Heart left ventricle (tissue), 16 donors: ENCODE data around the gene DRC7. TPM values are rescaled to one million over a fixed set of nuclear protein-coding genes. Genes with fewer than 3 reads are reported as not detected.
A peak's percentile ranks its signal among the peaks of the same experiment; 100 is the strongest.

Experiments
- ATAC-seq, 4 donors: fragments of 200-7000 bp; cut with Tn5 transposase; one replicate each; pipeline ENCODE4 v1.9.1; 2020 to 2022; ENCODE audit warnings: moderate library complexity in 4 of 4, mild to moderate bottlenecking in 3 of 4, moderate number of reproducible peaks in 1 of 4
- DNase-seq, 5 donors: peaks; one replicate each; pipeline ENCODE4 v3.0.0-alpha.2; 2020
- H3K27ac ChIP-seq, 12 donors: fragments of 200-600 bp; sonication (generic) in 4 of 12; one replicate each; pipeline versions ENCODE4 v1.5.0 to v1.8.0; 2016 to 2022; ENCODE audit warnings: mild to moderate bottlenecking in 2 of 12
- H3K27me3 ChIP-seq, 9 donors: fragments of 200-600 bp; sonication (generic) in 2 of 9; one replicate each; pipeline versions ENCODE4 v1.5.1 to v1.8.0; 2016 to 2022; ENCODE audit warnings: mild to moderate bottlenecking in 3 of 9
- H3K36me3 ChIP-seq, 9 donors: fragments of 200-600 bp; sonication (generic) in 2 of 9; one replicate each; pipeline versions ENCODE4 v1.5.0 to v1.8.0; 2018 to 2022; ENCODE audit warnings: mild to moderate bottlenecking in 2 of 9
- H3K4me1 ChIP-seq, 12 donors: fragments of 200-600 bp; sonication (generic) in 4 of 12; one replicate each; pipeline versions ENCODE4 v1.5.0 to v1.8.0; 2016 to 2022; ENCODE audit warnings: mild to moderate bottlenecking in 3 of 12
- H3K4me3 ChIP-seq, 12 donors: fragments of 200-600 bp; sonication (generic) in 4 of 12; one replicate each; pipeline versions ENCODE4 v1.5.0 to v1.8.0; 2017 to 2022; ENCODE audit warnings: mild to moderate bottlenecking in 9 of 12, moderate library complexity in 4 of 12
- H3K9me3 ChIP-seq, 12 donors: fragments of 200-600 bp; sonication (generic) in 4 of 12; one replicate each; pipeline versions ENCODE4 v1.5.0 to v1.8.0; 2016 to 2022; ENCODE audit warnings: mild to moderate bottlenecking in 1 of 12
- POLR2A ChIP-seq, 2 donors: fragments of 450-650 bp; IDR thresholded peaks; one replicate each; pipeline ENCODE4 v1.6.1; 2017; ENCODE audit warnings: antibody characterized with exemption in 2 of 2, mild to moderate bottlenecking in 2 of 2, moderate library complexity in 2 of 2
- WGBS, 4 donors: extraction: QIAGEN DNeasy Blood & Tissue Kit in 2 of 4; methylation state at CpG; one replicate each; pipeline versions ENCODE4 v1.1.5 to v1.1.7; 2013 to 2018; 5-methylcytosine and 5-hydroxymethylcytosine counted together
- intact Hi-C, 10 donors: fragments of 100-400 bp; cut with DNase I; formaldehyde crosslinking; loops; one replicate each; pipeline versions ENCODE4 v1.11.1 to v1.14.2; 2022
- polyA plus RNA-seq, 2 donors: library from polyadenylated mRNA; stranded (reverse); fragments of 200-250 nt; gene quantifications; one replicate each; pipeline ENCODE4 v1.2.3, GENCODE V29; 2013
- total RNA-seq, 9 donors: library from RNA; depleted of rRNA in 2 of 9; stranded (reverse); fragments of >200 nt in 2 of 9; fragmentation: NEBNext Ultra II Directional in 3 of 9; extraction: Animal tissue kit (Norgen Biotek cat#: 25700) in 3 of 9; gene quantifications; one replicate each; pipeline versions ENCODE4 v1.1.0 to v1.2.4, GENCODE V29; 2016 to 2023
- TF ChIP-seq, protein P1 (sequence below), 12 donors: fragments of 200-600 bp; sonication (generic) in 4 of 12; IDR thresholded peaks; one replicate each; pipeline versions ENCODE4 v1.5.0 to v1.8.0; 2018 to 2022; ENCODE audit warnings: antibody characterized with exemption in 12 of 12, mild to moderate bottlenecking in 5 of 12
- donor health status: ischemic (EF 13 %, LVEDD 7.1; RV severe dilation, severe dysfunction).
- donor health status: healthy with polysubstance abuse.
- donor health status: DM: no; HTN: yes; CAD: no.
- donor health status: DM: no; HTN: no; CAD: no.
- donor health status: ischemic (EF 25% LVEDD 6.9; RV normal size, moderate dysfunction).
- donor health status: ischemic (EF 25% LVEDD 5.7; RV mildly dilated, moderate dysfunction).
- donor health status: healthy.
- donor health status: DM: yes; HTN: yes; CAD: no.
- donor health status: ischemic (EF 35%, LVEDD 5.7; RV mildly dilated, moderate dysfunction).
- donor health status: nonischemic (EF 11% LVEDD 7.7; RV severe dilation, severe dysfunction).
- donor health status: DM: yes; HTN: yes; CAD: no.
- donor health status: PGD.
- donor health status: ischemic (EF 29% LVEDD 5.4; RV normal size, mild dysfunction).
- donor health status: nonischemic (EF 23%, LVEDD 6.1; RV moderate dilation, normal function).

Gene DRC7
- total and polyA plus RNA-seq, 11 donors = 0.29 TPM; not detected in 10

DNA sequence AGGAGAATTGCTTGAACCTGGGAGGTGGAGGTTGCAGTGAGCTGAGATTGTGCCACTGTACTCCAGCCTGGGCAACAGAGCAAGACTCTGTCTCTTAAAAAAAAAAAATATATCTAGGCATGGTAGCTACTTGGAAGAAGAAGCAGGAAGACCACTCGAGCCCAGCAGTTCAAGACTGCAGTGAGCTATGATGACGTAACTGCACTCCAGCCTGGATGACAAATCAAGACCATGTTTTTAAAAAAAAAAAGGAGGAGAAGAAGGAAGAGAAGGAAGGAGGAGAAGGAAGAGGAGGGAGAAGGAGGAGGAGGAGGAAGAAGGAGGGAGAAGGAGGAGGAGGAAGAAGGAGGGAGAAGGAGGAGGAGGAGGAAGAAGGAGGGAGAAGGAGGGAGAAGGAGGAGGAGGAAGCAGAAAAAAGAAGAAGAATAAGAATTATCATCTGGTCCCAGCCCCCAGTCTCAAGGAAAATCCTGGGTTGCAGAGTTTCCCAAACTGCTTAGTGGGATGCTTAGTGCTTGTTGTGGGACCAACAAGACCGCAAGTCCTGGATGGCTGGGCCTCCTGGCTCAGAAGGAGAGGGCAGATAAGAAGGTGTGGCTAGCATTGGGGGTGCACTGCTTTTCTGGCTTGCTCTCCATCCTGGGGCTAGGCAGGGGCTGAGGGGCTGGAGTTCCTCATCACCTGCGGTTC is 3.7 kb upstream of the DRC7 start:
- ATAC-seq (no peak), DNase-seq (no peak)
- Histone ChIP-seq H3K9me3 (no peaks in the 10 kb centered on the region), H3K4me3 (no peak overlapping the region), H3K4me1 (peaks cover 0 to 16% (median 0%) of the 10 kb centered on the region in 12 donors), H3K36me3 (no peaks in the 10 kb centered on the region), H3K27me3 (peaks cover 0 to 10% (median 0%) of the 10 kb centered on the region in 9 donors), H3K27ac (no peak overlapping the region)
- intact Hi-C loops = no loop called here
- no peak for TF ChIP-seq POLR2A (IDR thresholded peaks at IDR 0.05)
- TF ChIP-seq, protein P1, sequence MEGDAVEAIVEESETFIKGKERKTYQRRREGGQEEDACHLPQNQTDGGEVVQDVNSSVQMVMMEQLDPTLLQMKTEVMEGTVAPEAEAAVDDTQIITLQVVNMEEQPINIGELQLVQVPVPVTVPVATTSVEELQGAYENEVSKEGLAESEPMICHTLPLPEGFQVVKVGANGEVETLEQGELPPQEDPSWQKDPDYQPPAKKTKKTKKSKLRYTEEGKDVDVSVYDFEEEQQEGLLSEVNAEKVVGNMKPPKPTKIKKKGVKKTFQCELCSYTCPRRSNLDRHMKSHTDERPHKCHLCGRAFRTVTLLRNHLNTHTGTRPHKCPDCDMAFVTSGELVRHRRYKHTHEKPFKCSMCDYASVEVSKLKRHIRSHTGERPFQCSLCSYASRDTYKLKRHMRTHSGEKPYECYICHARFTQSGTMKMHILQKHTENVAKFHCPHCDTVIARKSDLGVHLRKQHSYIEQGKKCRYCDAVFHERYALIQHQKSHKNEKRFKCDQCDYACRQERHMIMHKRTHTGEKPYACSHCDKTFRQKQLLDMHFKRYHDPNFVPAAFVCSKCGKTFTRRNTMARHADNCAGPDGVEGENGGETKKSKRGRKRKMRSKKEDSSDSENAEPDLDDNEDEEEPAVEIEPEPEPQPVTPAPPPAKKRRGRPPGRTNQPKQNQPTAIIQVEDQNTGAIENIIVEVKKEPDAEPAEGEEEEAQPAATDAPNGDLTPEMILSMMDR (IDR thresholded peaks at IDR 0.05) = no peak
- WGBS, 4 donors = 54 to 70% (median 68%) methylated on average over 3 to 4 of the region's 4 CpGs

DNA sequence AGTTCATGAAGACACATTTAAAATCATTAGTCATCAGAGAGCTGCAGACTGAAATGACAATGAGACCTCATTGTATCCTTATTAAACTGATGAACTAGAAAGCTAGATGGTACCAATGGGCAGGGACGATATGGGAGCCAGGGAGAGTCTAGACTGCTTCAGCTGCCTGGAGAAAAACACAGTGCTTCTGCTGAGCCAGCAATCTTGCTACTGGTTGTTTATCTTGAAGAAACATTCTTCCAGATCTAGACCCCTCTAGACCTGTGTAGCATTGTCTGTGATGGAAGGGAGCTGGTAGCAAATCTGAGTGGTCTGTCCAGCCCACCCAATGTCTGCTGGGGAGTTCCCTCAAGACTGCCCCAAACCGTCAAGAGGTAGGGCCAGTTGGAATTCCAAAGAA is 2.0 kb upstream of the DRC7 start:
- TF ChIP-seq, protein P1 (IDR thresholded peaks at IDR 0.05) = no peak
- no peak for TF ChIP-seq POLR2A (IDR thresholded peaks at IDR 0.05)

DNA sequence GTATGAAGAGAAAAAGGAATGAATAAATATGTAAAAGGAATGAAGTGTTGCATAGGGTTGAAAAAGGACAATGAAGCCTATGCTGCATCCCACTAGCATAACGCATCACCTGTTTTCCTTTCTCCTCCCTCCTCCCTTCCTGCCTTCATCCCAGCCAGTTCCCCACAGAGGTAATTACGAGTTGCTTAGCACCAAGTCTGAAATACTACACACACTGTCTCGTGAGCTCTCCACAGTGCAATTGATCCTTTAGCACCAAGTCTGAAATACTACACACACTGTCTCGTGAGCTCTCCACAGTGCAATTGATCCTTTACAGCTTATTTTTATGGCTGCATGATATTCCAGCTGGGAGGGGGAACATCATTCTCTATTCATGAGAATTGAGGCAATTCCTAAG is 1.1 kb upstream of the DRC7 start:
- DNase-seq (no peak), ATAC-seq (no peak)
- no peak overlapping the region for H3K4me3 ChIP-seq
- TF ChIP-seq, protein P1 (IDR thresholded peaks at IDR 0.05) = no peak
- no peak for TF ChIP-seq POLR2A (IDR thresholded peaks at IDR 0.05)
- H3K4me1 ChIP-seq = peaks cover 0 to 16% (median 0%) of the 10 kb centered on the region in 12 donors
- no peaks in the 10 kb centered on the region for H3K36me3 ChIP-seq
- H3K9me3 ChIP-seq = no peaks in the 10 kb centered on the region
- 75 to 79% (median 78%) methylated on average over 4 of the region's 4 CpGs; no CpG with 5 or more reads in 1 of the 4 donors for WGBS, 4 donors
- intact Hi-C loops = no loop called here
- H3K27me3 ChIP-seq = peaks cover 0 to 10% (median 0%) of the 10 kb centered on the region in 9 donors
- H3K27ac ChIP-seq = no peak overlapping the region

More for the DNA sequence above, 2.0 kb upstream of the DRC7 start:
- Histone ChIP-seq H3K27me3 (peaks cover 0 to 10% (median 0%) of the 10 kb centered on the region in 9 donors), H3K4me1 (peaks cover 0 to 16% (median 0%) of the 10 kb centered on the region in 12 donors), H3K9me3 (no peaks in the 10 kb centered on the region), H3K36me3 (no peaks in the 10 kb centered on the region), H3K4me3 (no peak overlapping the region), H3K27ac (no peak overlapping the region)
- ATAC-seq (no peak), DNase-seq (no peak)
- intact Hi-C loops = no loop called here
- 64 to 71% (median 71%) methylated on average over 2 of the region's 2 CpGs; no CpG with 5 or more reads in 1 of the 4 donors for WGBS, 4 donors

DNA sequence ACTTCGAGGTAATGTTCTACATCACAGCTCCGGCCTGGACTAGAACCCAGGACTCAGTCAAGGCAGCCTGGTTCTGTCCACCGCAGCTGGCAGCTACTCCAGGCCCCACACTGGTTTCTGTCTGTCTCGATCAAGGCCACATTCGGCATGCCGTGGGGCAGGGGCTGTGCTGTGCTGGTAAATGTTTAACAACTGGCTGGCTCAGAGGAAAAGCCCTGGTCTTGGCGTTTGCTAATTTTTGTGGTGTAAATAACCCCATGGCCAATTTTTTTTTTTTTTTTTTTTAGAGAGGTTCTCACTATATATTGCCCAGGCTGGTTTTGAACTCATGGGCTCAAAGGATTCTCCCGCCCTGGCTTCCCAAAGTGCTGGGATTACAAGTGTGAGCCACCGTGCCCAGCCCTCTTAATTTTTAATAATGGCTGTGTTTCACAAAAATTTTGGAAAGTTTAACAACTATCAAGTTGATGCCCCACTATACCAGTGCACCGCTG is 328 bp upstream of the DRC7 start:
- intact Hi-C loops = no loop called here
- Histone ChIP-seq H3K27ac (no peak overlapping the region), H3K9me3 (no peaks in the 10 kb centered on the region), H3K4me3 (peak overlapping the region in 1 of 12 donors; percentile 45), H3K27me3 (peaks cover 0 to 10% (median 0%) of the 10 kb centered on the region in 9 donors), H3K4me1 (peaks cover 0 to 16% (median 0%) of the 10 kb centered on the region in 12 donors), H3K36me3 (no peaks in the 10 kb centered on the region)
- ATAC-seq (no peak), DNase-seq (no peak)
- WGBS, 4 donors = 65 to 70% (median 67%) methylated on average over 10 of the region's 10 CpGs
- TF ChIP-seq POLR2A (IDR thresholded peaks at IDR 0.05) = no peak
